ENCODE results near the gene MYOM3.

MYOM3 gene

DNA sequence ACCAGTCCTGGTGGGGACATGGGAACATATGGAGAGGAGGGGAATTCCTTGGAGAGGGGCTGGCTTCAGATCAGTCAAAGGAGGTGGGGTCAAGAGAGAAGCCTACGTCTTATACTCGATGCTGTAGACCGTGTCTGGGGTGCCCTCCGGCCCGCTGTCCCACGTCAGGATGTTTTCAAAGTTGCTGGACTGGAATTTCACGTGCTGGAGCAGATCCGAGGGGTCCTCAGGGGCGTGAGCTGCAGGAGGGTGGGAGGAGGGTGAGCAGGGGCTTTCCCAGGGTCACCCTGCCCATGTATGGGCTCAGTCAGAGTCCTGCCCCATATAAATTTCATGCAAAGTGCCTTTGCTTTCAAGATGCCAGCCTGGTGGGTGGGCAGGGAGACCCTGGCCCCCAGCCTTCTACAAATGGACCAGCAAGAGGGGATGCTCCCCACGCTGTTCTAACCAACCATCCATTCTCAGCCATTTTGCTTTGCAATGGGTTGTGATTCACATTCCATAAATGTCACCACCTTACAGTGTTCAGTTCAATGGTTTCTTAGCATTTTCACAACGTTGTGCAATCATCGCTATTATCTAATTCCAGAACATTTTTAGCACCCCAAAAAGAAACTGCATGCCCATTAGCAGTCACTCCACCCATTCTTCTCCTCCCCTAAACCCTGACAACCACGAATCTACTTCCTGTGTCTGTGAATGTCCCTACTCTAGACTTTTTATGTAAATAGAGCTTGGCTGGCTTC, 26.7 kb upstream of the MYOM3 start:
- no peak for DNase-seq

DNA sequence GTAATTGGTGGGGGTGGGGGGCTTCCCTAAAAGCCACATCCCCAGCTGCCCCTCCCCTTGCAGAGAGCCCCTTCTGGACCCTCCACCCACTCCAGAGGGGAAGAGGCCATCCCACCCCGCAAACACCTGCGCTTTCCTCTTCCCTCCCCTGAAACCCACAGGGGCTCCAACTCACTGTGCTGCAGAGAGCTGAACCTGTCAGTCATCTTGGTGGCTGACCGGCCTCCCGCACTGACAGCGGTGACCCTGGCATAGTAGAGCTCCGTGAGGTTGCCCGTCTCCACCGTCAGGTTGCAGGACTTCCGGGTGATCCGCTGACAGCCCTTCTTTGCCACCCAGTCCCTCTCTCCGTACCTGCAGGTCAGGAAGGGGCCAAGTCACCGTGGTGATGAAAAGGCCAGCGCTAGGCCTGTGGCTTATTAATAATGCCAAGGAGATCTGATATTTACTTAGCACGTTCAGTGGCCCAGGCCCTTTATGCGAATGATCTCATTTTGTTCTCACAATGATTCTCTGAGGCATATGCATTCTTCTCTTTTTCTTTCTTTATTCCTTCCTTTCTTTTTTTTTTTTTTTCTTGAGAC, 25.1 kb upstream of the MYOM3 start:
- no peak for DNase-seq

DNA sequence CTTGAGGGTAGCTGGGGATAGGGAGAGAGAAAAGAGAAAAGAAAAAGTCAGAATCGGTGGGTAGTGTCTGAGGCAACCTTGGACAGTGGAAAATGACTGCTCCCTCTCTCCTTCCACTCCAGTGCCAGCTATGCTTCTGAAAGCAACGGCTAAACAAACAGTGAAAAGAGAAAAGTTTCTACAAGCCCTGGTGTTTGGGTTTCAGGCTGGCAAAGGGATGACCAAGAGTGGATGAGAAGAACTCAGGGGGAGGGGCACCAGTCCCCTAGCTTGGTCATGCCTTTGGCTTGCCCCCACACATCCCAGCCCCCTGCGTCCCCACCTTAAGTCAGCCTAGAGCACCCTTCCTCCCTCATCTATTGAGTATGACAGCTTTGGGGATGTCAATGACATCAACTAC, 22.4 kb upstream of the MYOM3 start:
- DNase-seq, result no peak

DNA sequence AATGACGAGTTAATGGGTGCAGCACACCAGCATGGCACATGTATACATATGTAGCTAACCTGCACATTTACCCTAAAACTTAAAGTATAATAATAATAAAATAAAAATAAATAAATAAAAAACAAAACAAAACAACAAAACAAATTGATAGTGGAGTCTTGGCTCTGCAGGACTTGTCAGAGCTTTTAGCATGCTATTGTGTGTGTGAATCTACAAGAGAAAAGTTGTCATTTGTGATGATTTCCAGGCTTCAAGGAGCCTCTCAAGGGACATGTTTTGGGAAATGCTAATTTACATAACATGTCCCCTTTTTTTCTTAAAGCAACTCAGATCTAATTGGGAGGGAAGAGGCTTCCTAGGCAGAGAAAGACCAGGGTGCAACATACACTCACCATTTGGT, 21.9 kb upstream of the MYOM3 start:
- DNase-seq, result no peak

DNA sequence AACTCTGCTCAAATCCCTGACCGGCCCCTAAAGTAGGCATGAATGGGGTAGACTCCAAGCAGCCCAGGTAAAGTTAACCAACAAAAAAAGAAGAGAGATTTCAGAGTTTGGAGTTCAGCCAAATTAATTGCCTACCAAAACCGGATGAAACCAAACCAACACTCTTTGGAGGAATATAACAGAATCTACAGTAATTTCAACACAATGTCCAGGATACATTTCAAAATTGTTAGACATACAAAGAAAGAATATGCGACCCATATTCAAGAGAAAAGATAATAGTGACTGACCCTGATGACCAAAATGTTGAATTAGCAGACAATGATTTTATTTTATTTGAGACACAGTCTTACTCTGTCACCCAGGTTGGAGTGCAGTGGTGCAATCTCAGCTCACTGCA, 18.4 kb upstream of the MYOM3 start:
- no peak for DNase-seq

DNA sequence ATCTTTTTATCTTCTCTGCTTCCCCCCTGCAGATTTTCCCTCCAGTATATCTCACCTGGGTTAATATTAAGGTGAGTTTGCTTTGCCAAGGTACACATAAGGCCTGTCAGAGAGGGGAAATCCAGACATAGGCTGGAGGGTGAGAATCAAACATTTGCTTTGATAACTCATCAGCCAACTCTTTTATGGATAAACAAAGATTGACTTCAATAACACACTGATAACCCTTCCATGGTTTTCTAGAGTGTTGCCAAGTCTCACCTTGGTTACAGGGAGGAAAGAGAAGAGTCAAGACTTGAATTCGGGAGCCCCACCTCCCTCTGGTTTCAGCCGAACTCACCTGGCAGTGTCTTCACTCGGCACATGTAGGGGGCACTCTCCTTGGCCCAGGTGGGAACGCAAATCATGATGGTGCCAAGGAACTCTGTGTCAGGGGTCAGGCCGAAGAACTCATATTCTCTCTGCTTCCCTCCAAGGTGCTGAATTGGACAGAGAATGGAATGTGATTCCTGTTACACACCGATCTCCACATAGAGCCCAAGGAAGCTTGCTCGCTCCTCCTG, 15.9 kb upstream of the MYOM3 start:
- no peak for DNase-seq

DNA sequence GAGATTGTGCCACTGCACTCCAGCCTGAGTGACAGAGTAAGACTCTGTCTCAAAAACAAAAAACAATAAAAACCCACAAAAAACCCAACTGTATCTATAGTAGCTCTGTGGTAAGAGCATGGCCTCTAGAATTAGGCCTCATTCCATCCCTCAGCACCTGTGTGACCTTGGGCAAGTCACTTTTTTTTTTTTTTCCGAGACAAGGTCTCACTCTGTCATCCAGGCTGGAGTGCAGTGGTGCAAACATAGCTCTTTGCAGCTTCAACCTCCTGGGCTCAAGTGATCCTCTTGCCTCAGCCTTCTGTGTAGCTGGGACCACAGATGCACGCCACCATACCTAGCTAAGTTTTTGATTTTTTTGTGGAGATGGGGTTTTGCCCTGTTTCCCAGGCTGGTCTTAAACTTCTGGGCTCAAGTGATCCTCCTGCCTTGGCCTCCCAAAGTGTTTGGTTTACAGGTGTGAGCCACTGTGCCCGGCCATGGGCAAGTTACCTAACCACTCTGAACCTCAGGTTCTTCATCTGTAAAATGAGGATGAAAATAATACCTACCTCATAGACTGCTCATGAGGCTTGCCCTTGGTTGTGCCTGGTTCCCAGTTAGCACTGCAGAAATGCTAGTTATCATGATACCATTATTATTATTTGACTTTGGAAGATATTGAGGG, 15.3 kb upstream of the MYOM3 start:
- no peak for DNase-seq

DNA sequence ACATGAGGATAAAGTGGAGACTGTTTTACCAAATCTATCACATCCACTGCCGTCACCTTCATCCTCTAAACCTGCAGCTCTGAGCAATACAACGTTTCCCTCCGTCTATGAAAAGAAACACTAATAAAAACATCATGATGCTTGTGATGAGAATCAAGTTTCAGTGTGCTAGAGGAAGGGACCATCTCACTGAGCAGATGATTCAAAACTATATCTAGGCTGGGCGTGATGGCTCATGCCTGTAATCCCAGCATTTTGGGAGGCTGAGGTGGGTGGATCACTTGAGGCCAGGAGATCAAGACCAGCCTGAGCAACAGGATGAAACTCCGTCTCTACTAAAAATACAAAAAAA, 14.7 kb upstream of the MYOM3 start:
- no peak for DNase-seq

DNA sequence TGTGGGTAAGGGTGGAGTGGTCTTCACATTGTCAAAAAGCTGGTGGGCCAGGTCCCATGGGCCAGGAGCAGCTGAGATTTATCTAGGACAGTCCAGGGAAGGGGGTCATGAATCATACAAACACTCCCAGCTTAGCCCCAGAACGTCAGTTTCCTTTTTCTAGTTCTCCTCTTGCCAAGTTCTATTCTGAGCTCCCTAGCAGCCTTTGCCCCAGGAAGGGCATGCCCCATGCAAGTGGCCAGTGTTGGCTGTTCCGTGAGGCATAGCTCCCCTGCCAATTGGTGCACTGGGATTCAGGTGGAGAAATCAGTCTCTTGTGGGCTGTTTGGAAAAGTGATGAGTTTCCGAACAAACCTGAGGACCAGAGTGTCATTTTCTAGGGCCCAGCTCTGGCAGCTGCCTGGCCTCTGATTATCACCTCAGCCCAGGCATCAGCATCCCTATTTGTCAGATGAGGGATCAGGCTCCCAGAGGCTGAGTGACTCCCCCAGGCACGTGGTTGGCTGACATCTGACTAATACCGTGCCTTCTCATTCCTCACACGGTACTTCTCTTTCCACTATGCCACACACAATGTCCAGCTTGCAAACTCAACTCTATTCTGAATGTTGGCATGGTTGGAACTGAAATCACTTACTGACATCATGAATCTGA, 14.2 kb upstream of the MYOM3 start:
- no peak for DNase-seq

DNA sequence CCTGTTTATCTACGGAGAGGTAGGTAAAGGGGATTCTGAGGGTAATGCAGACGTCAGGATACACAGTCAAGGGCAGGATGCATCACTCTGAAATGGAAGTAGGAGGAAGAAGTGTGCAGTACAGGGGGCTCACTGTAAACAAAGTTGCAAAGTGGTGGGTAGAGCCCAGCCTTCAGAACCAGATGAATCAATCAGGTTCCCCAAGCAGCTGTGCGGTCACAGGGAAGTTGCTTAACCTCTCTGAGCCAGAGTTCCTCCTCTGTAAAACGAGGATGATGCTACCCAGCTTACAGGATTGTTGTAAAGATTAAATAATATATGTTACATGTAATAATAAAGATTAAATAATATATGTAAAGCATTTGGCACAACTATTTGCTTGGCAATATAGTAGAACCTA, 13.5 kb upstream of the MYOM3 start:
- no peak for DNase-seq

DNA sequence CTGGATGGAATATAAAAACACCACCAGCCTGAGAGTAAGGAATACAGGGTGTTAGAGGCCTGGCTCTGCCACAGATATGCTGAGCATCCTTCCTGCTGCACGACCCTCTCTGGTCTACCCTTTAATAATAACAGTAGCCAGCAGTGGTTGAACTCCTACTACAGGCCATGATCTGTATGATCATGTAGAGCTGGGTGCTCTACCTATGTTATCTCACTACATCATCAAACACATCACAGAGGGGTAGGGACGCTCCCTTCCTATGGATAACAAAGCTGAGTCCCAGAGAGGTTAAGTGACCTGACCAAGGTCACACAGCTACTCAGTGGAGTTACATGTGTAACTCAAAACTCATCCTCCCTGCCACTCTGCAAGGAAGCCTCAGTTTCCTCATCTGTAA, 13.0 kb upstream of the MYOM3 start:
- no peak for DNase-seq

DNA sequence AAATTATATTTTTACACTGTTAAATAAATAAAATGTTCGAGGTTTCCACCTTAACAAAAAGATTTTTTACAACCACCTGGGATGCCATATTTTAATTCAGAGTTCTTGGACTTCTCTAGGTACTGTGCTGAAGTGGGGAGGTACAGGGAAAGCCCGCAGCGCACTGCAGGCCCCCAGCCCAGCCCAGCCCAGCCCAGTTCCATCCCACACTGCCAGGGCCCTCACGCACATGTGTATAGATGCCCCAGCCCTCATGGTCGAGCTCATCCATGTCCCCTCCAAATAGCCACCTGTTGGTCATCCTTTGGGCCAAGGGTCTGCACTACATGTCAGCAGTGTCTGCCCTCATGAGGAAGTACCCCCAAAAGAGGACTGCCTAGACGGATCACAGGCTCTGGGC, 11.7 kb upstream of the MYOM3 start:
- DNase-seq, result no peak

DNA sequence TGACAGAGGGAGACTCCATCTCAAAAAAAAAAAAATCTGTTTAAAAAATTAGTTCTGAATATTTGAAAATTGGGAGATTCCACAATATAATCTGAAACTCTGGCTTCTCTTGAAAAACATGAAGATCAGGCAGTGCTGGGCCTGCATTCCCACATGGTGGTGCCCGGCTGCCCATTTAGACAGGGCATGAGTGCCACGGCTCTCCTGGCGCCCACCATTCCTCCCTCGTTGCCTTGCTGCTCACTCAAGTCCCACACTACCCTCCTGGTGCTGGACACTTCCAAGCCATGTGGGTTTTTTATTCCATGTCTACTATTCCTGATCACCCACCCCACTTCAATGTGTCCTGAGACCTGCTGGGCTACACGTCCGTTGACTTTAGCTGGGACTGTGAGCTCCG, 10.8 kb upstream of the MYOM3 start:
- no peak for DNase-seq

DNA sequence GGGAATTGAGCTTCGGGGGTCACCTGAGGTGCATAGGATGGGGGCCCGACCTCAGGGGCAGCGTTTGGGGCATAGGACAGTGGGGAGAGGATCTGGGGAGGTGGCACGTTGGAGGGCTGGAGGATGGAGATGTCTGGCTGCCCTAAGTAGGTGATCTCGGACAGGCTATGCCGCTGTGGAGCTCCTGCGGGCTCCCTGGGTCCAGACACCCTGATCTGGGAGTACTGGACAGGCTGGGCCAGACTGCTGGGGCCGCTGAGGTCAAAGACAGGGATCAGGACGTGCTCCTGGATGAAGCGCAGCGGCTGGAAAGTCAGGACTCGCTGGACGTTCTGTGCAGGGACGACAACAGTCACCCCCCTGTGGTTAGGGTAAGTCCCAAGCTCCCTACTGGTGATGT, 9.5 kb upstream of the MYOM3 start:
- DNase-seq, result no peak

DNA sequence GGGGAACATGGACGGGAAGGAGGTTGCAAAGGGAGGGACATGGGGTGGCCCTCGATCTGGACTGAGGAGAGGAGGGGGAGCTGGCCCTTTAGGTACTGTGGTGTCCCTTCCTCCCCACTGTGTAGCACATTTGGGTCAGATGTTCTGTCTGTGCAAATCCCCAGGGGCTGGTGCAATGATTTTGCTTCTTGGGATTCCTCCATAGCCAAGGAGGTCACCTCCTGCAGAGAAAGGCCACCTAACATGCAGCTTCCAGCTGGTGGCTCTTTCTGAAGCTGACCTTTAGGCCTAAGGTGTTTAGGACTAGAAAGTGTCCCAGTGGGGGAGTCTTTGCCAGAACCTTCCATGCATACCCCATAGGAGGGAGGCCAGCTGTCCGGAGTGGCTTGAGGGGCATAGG, 9.0 kb upstream of the MYOM3 start:
- no peak for DNase-seq

DNA sequence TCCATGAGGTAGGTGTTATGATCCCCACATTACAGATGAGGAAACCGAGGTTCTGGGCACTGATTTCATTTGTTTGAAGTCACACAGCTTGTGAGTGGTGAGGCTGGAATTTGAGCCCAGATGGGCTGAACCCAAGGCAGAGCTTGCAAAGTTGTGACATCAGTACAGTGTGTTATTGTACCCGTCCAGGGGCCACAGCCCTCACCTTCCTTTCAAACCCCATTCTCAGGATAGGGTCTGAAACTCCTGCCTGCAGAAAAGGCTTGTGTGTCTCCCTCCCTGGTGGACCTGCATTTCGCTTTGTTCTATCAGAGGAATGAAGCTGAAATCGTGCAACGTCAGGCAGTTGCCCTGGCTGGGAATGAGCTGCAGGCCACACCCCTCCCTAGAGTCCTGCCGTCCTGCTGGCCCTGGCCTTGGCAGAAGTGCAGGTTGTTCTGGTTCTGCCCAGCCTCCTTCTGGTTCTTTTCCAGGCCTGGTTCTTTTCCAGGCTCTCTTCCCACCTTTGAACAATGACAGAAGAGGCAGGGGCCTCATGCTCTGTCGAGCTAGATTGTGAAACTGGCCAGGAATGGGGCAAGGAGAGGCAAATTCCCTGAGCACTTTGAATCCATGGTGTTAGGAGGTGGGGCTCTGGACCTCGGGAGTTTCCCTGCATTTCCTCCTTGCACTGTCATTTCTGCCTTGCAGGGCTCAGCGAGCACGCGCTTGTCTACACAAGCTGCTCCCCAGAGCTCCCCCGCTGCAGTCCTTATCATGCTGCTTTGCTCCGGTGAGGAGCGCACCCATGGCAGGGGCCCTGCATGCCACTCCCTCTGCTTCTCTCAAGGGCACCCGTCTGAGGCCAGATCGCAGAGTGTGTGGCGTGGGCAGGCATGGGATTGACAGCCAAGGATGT, 8.2 kb upstream of the MYOM3 start:
- no peak for DNase-seq

DNA sequence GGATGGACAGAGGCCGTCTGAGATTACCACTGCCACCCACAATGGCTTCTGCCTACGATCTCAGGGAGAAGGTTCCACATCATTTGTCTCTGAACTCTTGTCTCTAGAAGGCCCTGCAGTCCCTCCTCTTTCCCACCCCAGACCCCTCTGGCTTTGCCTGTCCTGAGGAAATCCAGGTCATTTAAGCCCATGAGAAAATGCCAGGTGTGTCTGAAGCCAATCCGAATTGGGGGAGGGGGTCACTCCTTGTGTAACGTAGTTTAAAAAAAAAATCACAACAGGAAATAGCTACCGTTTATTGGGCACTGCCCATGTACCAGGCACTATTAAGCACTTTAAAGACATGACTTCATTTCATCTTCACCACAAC, 7.5 kb upstream of the MYOM3 start:
- DNase-seq, result no peak

DNA sequence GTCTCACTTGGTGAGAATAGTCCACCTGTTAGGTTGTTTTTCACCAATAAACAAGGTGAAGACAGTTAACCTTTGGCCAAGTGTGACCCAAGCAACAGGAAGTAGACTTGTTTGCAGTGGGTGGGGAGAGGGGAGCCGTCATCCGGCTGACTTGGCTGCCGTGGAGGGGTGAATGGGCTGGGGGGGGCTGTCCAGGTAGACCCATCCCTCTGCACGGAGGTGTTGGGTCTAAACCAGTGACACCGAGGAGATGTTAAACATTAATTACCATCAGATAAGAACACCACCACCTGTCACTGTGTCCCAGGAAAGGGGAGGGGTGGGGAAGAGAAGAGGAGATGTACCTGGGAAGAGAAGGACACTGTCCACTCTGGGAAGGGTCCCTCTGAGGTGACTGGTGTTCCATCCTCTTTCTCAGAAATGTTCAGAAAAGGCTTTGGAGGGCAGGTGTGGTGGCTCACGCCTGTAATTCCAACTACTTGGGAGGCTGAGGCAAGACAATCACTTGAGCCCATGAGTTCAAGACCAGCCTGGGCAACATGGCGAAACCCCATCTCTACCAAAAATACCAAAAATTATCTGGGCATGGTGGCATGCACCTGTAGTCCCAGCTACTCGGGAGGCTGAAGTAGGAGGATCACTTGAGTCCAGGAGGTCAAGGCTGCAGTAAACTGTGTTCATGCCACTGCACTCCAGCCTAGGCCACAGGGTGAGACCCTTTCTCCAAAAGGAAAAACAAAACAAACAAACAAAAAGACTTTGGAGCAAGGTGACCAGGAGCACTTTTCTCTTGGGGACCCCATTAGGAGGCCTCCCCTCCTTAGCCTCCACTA, 6.7 kb upstream of the MYOM3 start:
- DNase-seq, result no peak

DNA sequence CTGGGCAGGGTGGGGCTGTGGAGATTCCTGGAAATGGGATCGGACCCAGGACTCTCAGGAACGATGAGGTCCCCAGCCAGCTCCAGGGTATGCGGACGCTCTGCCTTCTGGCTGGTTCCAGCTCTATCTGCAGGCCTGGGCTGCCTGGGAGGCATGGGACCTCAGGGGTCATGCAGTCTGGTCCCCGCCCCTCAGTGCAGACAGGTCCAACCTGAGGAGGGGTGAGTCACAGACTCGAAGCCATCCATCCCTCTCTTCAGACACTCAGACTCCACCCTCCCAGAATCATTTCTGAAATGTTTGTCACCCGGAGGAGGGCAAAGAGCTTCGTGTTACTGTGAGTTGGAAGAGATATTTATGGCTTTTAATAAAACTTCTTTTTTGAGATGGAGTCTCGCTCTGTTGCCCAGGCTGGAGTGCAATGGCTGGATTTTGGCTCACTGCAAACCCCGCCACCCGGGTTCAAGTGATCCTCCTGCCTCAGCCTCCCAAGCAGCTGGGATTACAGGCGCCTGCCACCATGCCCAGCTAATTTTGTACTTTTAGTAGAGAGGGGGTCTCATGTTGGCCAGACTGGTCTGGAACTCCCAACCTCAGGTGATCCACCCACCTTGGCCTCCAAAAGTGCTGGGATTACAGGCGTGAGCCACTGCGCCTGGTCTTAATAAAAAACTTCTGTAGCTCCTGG, 5.9 kb upstream of the MYOM3 start:
- peak; percentile 56 for DNase-seq

DNA sequence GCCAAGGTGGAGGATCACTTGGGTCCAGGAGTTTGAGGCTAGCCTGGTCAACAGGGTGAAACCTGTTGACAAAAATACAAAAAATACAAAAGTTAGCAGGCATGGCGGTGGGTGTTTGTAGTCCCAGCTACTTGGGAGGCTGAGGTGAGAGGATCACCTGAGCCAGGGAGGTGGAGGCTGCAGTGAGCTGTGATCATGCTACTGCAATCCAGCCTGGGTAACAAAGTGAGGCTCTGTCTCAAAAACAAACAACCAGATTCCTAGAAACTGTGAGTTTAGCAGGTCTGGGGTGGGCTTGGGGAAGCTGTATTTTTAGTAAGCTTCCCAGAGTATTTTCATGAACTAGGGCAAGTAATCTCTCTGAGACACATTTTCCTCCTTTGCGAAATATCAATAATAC, 5.2 kb upstream of the MYOM3 start:
- DNase-seq, result no peak

DNA sequence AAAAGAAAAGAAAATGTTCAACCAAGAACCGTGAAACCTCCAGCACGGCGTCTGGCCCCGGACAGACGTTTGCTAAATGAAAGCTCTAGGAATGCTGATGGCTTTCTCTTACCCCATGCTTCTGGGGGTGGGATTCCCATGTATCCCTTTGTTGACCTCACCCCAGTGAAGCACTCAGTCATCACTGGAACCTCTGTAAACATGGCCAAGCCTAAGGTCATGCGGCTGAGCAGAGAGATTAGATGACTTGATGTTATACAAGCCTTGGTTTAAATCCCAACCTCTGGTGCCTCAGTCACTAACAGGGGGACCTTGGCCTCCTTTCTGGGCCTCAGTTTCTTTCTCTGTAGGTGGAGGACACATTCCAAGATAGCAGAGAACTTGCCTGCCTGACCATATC, 2.8 kb upstream of the MYOM3 start:
- no peak for DNase-seq
